IMR-90 (cell line): ENCODE results near the gene SP3. TPM values are rescaled to one million over a fixed set of nuclear protein-coding genes. Genes with fewer than 3 reads are reported as not detected.

ENCODE experiments used
- ATAC-seq: fragments of 200-7000 bp; cut with Tn5 transposase; 2 replicates; pipeline ENCODE4 v1.9.1; 2020; ENCODE audit warnings: low read depth, mild to moderate bottlenecking, moderate library complexity
- BruUV-seq: library from RNA; stranded (reverse); fragments of 400-500 nt; replicated peaks from 2 replicates; lab custom pipeline; 2021; lab: Mats Ljungman, UMichigan
- CTCF ChIA-PET: fragments of 300-600 bp; formaldehyde crosslinking; extraction: SDS; loops from one replicate; lab custom pipeline; 2021; ENCODE audit warnings: antibody characterized with exemption; lab: Yijun Ruan, JAX
- POLR2A ChIA-PET: fragments of 300-600 bp; sonication (Branson Sonifier 250); formaldehyde crosslinking; loops from one replicate; lab custom pipeline; 2022; ENCODE audit warnings: antibody characterized with exemption; ENCODE audit not compliant: unreplicated experiment; lab: Charles Lee
- DNase-seq: peaks from one replicate; pipeline ENCODE4 v3.0.0; 2013
- H2AFZ ChIP-seq: replicated peaks from 2 replicates; pipeline ENCODE3; 2013; ENCODE audit warnings: low read length, mild to moderate bottlenecking; ENCODE audit not compliant: poor library complexity
- H2AK5ac ChIP-seq: 2 replicates; pipeline ENCODE4 v1.6.1; 2013; ENCODE audit warnings: low read depth, low read length, inconsistent platforms
- H2AK9ac ChIP-seq: replicated peaks from 2 replicates; pipeline ENCODE3; 2013; ENCODE audit warnings: mild to moderate bottlenecking, low read depth, low read length, moderate library complexity; ENCODE audit not compliant: poor library complexity
- H2BK120ac ChIP-seq: 2 replicates; pipeline ENCODE4 v1.6.1; 2013; ENCODE audit warnings: low read depth, low read length, inconsistent platforms
- H2BK15ac ChIP-seq: 3 replicates; pipeline ENCODE4 v1.6.1; 2013; ENCODE audit warnings: low read depth, low read length, inconsistent platforms
- H2BK20ac ChIP-seq: 2 replicates; pipeline ENCODE4 v1.6.1; 2013; ENCODE audit warnings: low read depth, mild to moderate bottlenecking, inconsistent platforms, low read length, moderate library complexity
- H2BK5ac ChIP-seq: 2 replicates; pipeline ENCODE4 v1.6.1; 2013; ENCODE audit warnings: mild to moderate bottlenecking, low read depth, low read length, inconsistent platforms; ENCODE audit not compliant: poor library complexity, severe bottlenecking
- H3K14ac ChIP-seq: replicated peaks from 2 replicates; pipeline ENCODE4 v1.6.1; 2013; ENCODE audit warnings: low read depth, low read length, inconsistent platforms
- H3K18ac ChIP-seq: 2 replicates; pipeline ENCODE4 v1.6.1; 2013; ENCODE audit warnings: low read depth, low read length, control low read depth
- H3K23ac ChIP-seq: 2 replicates; pipeline ENCODE4 v1.6.1; 2013; ENCODE audit warnings: low read depth, low read length, inconsistent platforms
- H3K27ac ChIP-seq: 2 replicates; pipeline ENCODE4 v1.5.1; 2013; ENCODE audit warnings: mild to moderate bottlenecking, control low read depth, low read length; ENCODE audit not compliant: insufficient read depth
- H3K27me3 ChIP-seq: 2 replicates; pipeline ENCODE4 v1.6.1; 2013; ENCODE audit warnings: low read length; ENCODE audit not compliant: control insufficient read depth, insufficient read depth
- H3K36me3 ChIP-seq: 2 replicates; pipeline ENCODE4 v1.6.1; 2013; ENCODE audit warnings: low read length, mixed read lengths; ENCODE audit not compliant: control insufficient read depth, insufficient read depth
- H3K4ac ChIP-seq: 2 replicates; pipeline ENCODE4 v1.6.1; 2013; ENCODE audit warnings: low read depth, low read length, inconsistent platforms
- H3K4me1 ChIP-seq: 2 replicates; pipeline ENCODE4 v1.6.1; 2013; ENCODE audit warnings: low read length, mixed read lengths; ENCODE audit not compliant: control insufficient read depth, insufficient read depth
- H3K4me2 ChIP-seq: 2 replicates; pipeline ENCODE4 v1.6.1; 2013; ENCODE audit warnings: low read depth, mild to moderate bottlenecking, control low read depth, low read length, moderate library complexity
- H3K4me3 ChIP-seq: 2 replicates; pipeline ENCODE4 v1.5.1; 2013; ENCODE audit warnings: low read depth, mild to moderate bottlenecking, control low read depth, low read length, moderate library complexity; ENCODE audit not compliant: insufficient read depth
- H3K56ac ChIP-seq: 2 replicates; pipeline ENCODE4 v1.6.1; 2013; ENCODE audit warnings: low read length, inconsistent platforms; ENCODE audit not compliant: insufficient read depth; ENCODE audit errors: extremely low read depth
- H3K79me1 ChIP-seq, 2 experiments: 2 replicates each; pipeline ENCODE4 v1.6.1; 2013; ENCODE audit warnings: low read length in 2 of 2, inconsistent platforms in 1 of 2, low read depth in 1 of 2
- H3K9ac ChIP-seq: 2 replicates; pipeline ENCODE4 v1.6.1; 2013; ENCODE audit warnings: low read depth, low read length, control low read depth
- H3K9me1 ChIP-seq: 2 replicates; pipeline ENCODE4 v1.6.1; 2013; ENCODE audit warnings: low read length, inconsistent platforms; ENCODE audit not compliant: insufficient read depth
- H3K9me3 ChIP-seq: 2 replicates; pipeline ENCODE4 v1.6.1; 2013; ENCODE audit warnings: low read length; ENCODE audit not compliant: control insufficient read depth, insufficient read depth
- H4K20me1 ChIP-seq: 2 replicates; pipeline ENCODE4 v1.6.1; 2013; ENCODE audit warnings: low read length, inconsistent platforms; ENCODE audit not compliant: insufficient read depth
- H4K5ac ChIP-seq: 2 replicates; pipeline ENCODE4 v1.6.1; 2013; ENCODE audit warnings: mild to moderate bottlenecking, low read depth, low read length, control low read depth
- H4K8ac ChIP-seq, 2 experiments: 2 replicates each; pipeline ENCODE4 v1.6.1; 2013; ENCODE audit warnings: low read depth in 2 of 2, low read length in 2 of 2, control low read depth in 1 of 2, inconsistent platforms in 1 of 2
- H4K91ac ChIP-seq: 2 replicates; pipeline ENCODE4 v1.6.1; 2013; ENCODE audit warnings: low read depth, low read length, inconsistent platforms; ENCODE audit not compliant: insufficient read depth
- BHLHE40 ChIP-seq: fragments of 150-350 bp; IDR thresholded peaks from 2 replicates; pipeline ENCODE4 v1.6.1; 2016; ENCODE audit warnings: mild to moderate bottlenecking, low read depth, low read length
- CEBPB ChIP-seq: IDR thresholded peaks from 2 replicates; pipeline ENCODE4 v1.6.1; 2012; ENCODE audit warnings: low read depth, low read length, improper control_type of control experiment
- CHD1 ChIP-seq: IDR thresholded peaks from 2 replicates; pipeline ENCODE4 v1.6.1; 2012; ENCODE audit warnings: low read depth, low read length, improper control_type of control experiment
- MAFK ChIP-seq: IDR thresholded peaks from 2 replicates; pipeline ENCODE4 v1.6.1; 2012; ENCODE audit warnings: low read depth, low read length, improper control_type of control experiment
- MAZ ChIP-seq: IDR thresholded peaks from 2 replicates; pipeline ENCODE4 v1.6.1; 2012; ENCODE audit warnings: low read depth, mild to moderate bottlenecking, low read length, improper control_type of control experiment, moderate library complexity, borderline replicate concordance
- MXI1 ChIP-seq: IDR thresholded peaks from 2 replicates; pipeline ENCODE4 v1.6.1; 2012; ENCODE audit warnings: low read depth, mild to moderate bottlenecking, low read length, moderate library complexity, borderline replicate concordance
- RCOR1 ChIP-seq: IDR thresholded peaks from 2 replicates; pipeline ENCODE4 v1.6.1; 2012; ENCODE audit warnings: mild to moderate bottlenecking, low read length, improper control_type of control experiment; ENCODE audit not compliant: insufficient replicate concordance
- RFX5 ChIP-seq: IDR thresholded peaks from 2 replicates; pipeline ENCODE4 v1.8.0; 2012; ENCODE audit warnings: low read depth, mild to moderate bottlenecking, low read length, moderate library complexity
- WGBS, 2 experiments: methylation state at CpG; one replicate each; pipeline versions ENCODE4 v1.1.5 to v1.1.7; 2013; ENCODE audit warnings: missing lambda C conversion rate in 2 of 2; ENCODE audit not compliant: insufficient read length in 1 of 2; ENCODE audit errors: extremely low coverage in 2 of 2; 5-methylcytosine and 5-hydroxymethylcytosine counted together
- dilution Hi-C: fragments of 300-500 bp; cut with HindIII; formaldehyde crosslinking; loops from one replicate; pipeline ENCODE4 v1.14.3; 2018; ENCODE audit warnings: low sequenced_read_pairs; ENCODE audit not compliant: unreplicated experiment
- in situ Hi-C: fragments of 300-500 bp; cut with MboI; formaldehyde crosslinking; loops from 3 replicates; pipeline ENCODE4 v1.14.3; 2019; ENCODE audit warnings: low sequenced_read_pairs, inconsistent platforms, mixed read lengths
- intact Hi-C: fragments of 100-400 bp; cut with micrococcal nuclease; formaldehyde crosslinking; loops from 2 replicates; pipeline ENCODE4 v1.10.0; 2022
- polyA plus RNA-seq, 3 experiments: library from polyadenylated mRNA; depleted of rRNA; stranded (reverse); fragments of >200 nt; gene quantifications; 2 replicates each; pipeline ENCODE4 v1.2.3, GENCODE V29; 2012; ENCODE audit warnings: low replicate concordance in 1 of 3
- total RNA-seq: library from RNA; depleted of rRNA; stranded (reverse); fragments of >200 nt; gene quantifications from 2 replicates; pipeline ENCODE4 v1.2.3, GENCODE V29; 2012
- TF ChIP-seq, protein P1 (sequence below): fragments of 150-350 bp; IDR thresholded peaks from 2 replicates; pipeline ENCODE4 v1.6.1; 2016; ENCODE audit warnings: low read depth, mild to moderate bottlenecking, low read length, moderate library complexity, borderline replicate concordance
- TF ChIP-seq, protein P2 (sequence below): conservative IDR thresholded peaks from 2 replicates; pipeline ENCODE4 v1.5.1; 2012; ENCODE audit warnings: mild to moderate bottlenecking, low read depth, low read length, improper control_type of control experiment
- TF ChIP-seq, protein P3 (sequence below): fragments of 150-350 bp; IDR thresholded peaks from 2 replicates; pipeline ENCODE4 v1.6.1; 2017; ENCODE audit warnings: mild to moderate bottlenecking, antibody characterized with exemption, low read length, low read depth

The SP3 gene
- total and polyA plus RNA-seq, 2 of the 4 experiments (the other 2 are of a cell fraction): 26.7 to 136 TPM

DNA sequence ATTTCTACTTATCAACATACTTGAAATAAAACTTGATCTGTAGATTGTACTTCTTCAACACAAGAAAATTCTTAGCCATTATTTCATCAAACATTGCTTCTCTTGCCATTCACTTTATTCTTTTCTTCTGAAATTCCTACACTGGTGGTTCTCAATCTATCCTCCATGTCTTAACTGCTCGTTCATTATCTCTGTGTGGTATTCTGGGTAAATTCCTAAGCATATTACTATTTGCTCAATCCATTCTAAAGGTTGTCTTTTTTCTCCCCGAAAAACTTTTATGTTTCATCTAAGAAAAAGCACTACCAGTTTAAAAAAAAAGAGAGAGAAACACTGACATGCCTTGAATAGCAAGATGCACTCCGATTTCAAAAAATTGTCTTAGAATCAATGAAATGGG is 18.0 kb downstream of the SP3 start:
- Histone ChIP-seq H3K9me1 (0 out of 2 replicates have a peak, but pooled peaks cover 4% of the 10 kb centered on the region), H3K9ac (no peak overlapping the region), H3K4ac (no peak overlapping the region), H3K79me1 (peaks cover 4 to 54% of the 10 kb centered on the region in 2 experiments; a peak in 2 of 4 replicates), H3K23ac (no peak overlapping the region), H3K4me2 (no peak overlapping the region), H2AK9ac (no peak overlapping the region), H3K27me3 (no peaks in the 10 kb centered on the region), H4K91ac (no peak overlapping the region), H3K4me3 (no peak overlapping the region), H3K4me1 (no peaks in the 10 kb centered on the region; the same call in none of the 2 replicates), H3K56ac (no peak overlapping the region), H3K9me3 (no peaks in the 10 kb centered on the region), H2BK120ac (no peak overlapping the region), H2AK5ac (no peak overlapping the region), H2BK15ac (no peak overlapping the region), H4K8ac (no peak overlapping the region), H2BK20ac (no peak overlapping the region), H3K14ac (no peak overlapping the region), H3K27ac (no peak overlapping the region), H4K20me1 (peaks cover 79% of the 10 kb centered on the region), H2AFZ (no peak overlapping the region), H3K18ac (no peak overlapping the region), H4K5ac (no peak overlapping the region), H3K36me3 (peaks cover 8% of the 10 kb centered on the region), H2BK5ac (no peak overlapping the region)
- ATAC-seq: no peak
- intact Hi-C loops (loop anchor here (10.0 kb wide), 1 partner anchor 292 kb away; no protein-coding TSS in a partner anchor), dilution Hi-C loops (no loop called here), in situ Hi-C loops (no loop called here)
- BruUV-seq: no TSS peak
- TF ChIP-seq, protein P1, sequence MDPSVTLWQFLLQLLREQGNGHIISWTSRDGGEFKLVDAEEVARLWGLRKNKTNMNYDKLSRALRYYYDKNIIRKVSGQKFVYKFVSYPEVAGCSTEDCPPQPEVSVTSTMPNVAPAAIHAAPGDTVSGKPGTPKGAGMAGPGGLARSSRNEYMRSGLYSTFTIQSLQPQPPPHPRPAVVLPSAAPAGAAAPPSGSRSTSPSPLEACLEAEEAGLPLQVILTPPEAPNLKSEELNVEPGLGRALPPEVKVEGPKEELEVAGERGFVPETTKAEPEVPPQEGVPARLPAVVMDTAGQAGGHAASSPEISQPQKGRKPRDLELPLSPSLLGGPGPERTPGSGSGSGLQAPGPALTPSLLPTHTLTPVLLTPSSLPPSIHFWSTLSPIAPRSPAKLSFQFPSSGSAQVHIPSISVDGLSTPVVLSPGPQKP: no peak
- TF ChIP-seq CHD1: no peak
- no peak for TF ChIP-seq RFX5
- TF ChIP-seq, protein P2, sequence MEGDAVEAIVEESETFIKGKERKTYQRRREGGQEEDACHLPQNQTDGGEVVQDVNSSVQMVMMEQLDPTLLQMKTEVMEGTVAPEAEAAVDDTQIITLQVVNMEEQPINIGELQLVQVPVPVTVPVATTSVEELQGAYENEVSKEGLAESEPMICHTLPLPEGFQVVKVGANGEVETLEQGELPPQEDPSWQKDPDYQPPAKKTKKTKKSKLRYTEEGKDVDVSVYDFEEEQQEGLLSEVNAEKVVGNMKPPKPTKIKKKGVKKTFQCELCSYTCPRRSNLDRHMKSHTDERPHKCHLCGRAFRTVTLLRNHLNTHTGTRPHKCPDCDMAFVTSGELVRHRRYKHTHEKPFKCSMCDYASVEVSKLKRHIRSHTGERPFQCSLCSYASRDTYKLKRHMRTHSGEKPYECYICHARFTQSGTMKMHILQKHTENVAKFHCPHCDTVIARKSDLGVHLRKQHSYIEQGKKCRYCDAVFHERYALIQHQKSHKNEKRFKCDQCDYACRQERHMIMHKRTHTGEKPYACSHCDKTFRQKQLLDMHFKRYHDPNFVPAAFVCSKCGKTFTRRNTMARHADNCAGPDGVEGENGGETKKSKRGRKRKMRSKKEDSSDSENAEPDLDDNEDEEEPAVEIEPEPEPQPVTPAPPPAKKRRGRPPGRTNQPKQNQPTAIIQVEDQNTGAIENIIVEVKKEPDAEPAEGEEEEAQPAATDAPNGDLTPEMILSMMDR: no peak
- no peak for TF ChIP-seq BHLHE40
- no peak for TF ChIP-seq MXI1
- TF ChIP-seq RCOR1: no peak
- no peak for TF ChIP-seq CEBPB
- TF ChIP-seq MAFK: no peak
- no peak for TF ChIP-seq MAZ
- TF ChIP-seq, protein P3, sequence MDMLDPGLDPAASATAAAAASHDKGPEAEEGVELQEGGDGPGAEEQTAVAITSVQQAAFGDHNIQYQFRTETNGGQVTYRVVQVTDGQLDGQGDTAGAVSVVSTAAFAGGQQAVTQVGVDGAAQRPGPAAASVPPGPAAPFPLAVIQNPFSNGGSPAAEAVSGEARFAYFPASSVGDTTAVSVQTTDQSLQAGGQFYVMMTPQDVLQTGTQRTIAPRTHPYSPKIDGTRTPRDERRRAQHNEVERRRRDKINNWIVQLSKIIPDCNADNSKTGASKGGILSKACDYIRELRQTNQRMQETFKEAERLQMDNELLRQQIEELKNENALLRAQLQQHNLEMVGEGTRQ: no peak
- no CpG with 5 or more reads among the region's 3 CpGs for WGBS, 2 experiments
- ChIA-PET CTCF (interaction anchor here (0.6 kb wide), 1 partner anchor 91 kb away, joined by 4 read pairs; no protein-coding TSS in a partner anchor), POLR2A (no interaction called here)
- no peak for DNase-seq
